ENCODE results near the gene FCGR3A.
"Not testable (repeated sequence)": the region's sequence is repeated elsewhere in the genome, so short reads cannot be mapped to it uniquely, and the experiment has no call there.

FCGR3A gene

DNA sequence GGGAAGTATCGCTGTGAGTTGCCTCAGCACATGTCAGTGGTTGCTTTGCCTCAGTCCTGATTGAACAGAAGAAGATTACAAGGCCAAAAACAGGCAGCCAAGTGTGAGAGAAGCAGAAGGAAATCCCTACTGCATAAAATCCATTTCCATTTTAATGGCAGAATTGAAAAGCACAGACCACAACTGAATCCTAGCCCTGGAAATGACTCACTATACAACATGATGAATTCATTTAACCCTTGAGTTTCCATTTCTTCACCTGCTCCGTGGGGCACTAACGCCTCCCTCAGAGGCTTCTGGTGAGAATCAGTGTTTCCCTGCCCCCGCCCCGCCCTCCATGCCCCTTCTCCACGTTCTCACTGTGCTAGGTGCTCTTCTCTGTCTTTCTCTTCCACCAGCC lies 40.3 kb upstream of the FCGR3A start:
- H3K27me3 ChIP-seq (ENCODE audit: control insufficient read depth, low read length); H3K9me2 ChIP-seq (replicated peaks; ENCODE audit: control insufficient read depth, low read length); H3K4me2 ChIP-seq (ENCODE audit: low read length); H3K27ac ChIP-seq (ENCODE audit: low read depth, low read length); H3F3A ChIP-seq (ENCODE audit: control insufficient read depth, insufficient read depth); H4K20me1 ChIP-seq (ENCODE audit: control insufficient read depth, insufficient read depth, low read depth, low read length); H3K4me3 ChIP-seq (ENCODE audit: low read length); H3K9me3 ChIP-seq (ENCODE audit: control insufficient read depth, insufficient read depth, low read length); H3K36me3 ChIP-seq (ENCODE audit: control insufficient read depth, low read length); H3K79me2 ChIP-seq (ENCODE audit: control insufficient read depth, low read length); H3K4me1 ChIP-seq (ENCODE audit: control insufficient read depth, low read length): not testable (repeated sequence)

DNA sequence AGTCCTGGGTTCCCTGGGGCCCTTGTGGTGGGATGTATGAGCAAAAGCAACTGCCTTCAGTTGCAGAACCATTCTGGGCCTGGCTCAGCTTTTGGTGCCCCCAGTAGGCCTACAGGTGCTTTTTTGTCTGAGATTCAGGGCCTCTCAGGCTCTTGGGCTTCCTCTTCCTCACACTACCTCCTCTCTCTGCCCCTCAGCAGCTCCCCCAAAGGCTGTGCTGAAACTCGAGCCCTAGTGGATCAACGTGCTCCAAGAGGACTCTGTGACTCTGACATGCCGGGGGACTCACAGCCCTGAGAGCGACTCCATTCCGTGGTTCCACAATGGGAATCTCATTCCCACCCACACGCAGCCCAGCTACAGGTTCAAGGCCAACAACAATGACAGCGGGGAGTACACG lies 39.7 kb upstream of the FCGR3A start:
- H3K9me3 ChIP-seq (ENCODE audit: control insufficient read depth, insufficient read depth, low read length); H3K79me2 ChIP-seq (ENCODE audit: control insufficient read depth, low read length); H3K9me2 ChIP-seq (replicated peaks; ENCODE audit: control insufficient read depth, low read length); H3K4me3 ChIP-seq (ENCODE audit: low read length); H4K20me1 ChIP-seq (ENCODE audit: control insufficient read depth, insufficient read depth, low read depth, low read length); H3F3A ChIP-seq (ENCODE audit: control insufficient read depth, insufficient read depth); H3K27ac ChIP-seq (ENCODE audit: low read depth, low read length); H3K4me1 ChIP-seq (ENCODE audit: control insufficient read depth, low read length); H3K36me3 ChIP-seq (ENCODE audit: control insufficient read depth, low read length); H3K4me2 ChIP-seq (ENCODE audit: low read length); H3K27me3 ChIP-seq (ENCODE audit: control insufficient read depth, low read length): not testable (repeated sequence)

GRCh38 chr1:161588596-161588995 lies 39.0 kb upstream of the FCGR3A start:
- not testable (repeated sequence) for H3K4me1 ChIP-seq (ENCODE audit: control insufficient read depth, low read length); H3K4me3 ChIP-seq (ENCODE audit: low read length); H3K27me3 ChIP-seq (ENCODE audit: control insufficient read depth, low read length); H3F3A ChIP-seq (ENCODE audit: control insufficient read depth, insufficient read depth); H3K36me3 ChIP-seq (ENCODE audit: control insufficient read depth, low read length); H3K9me3 ChIP-seq (ENCODE audit: control insufficient read depth, insufficient read depth, low read length); H4K20me1 ChIP-seq (ENCODE audit: control insufficient read depth, insufficient read depth, low read depth, low read length); H3K9me2 ChIP-seq (replicated peaks; ENCODE audit: control insufficient read depth, low read length); H3K4me2 ChIP-seq (ENCODE audit: low read length); H3K79me2 ChIP-seq (ENCODE audit: control insufficient read depth, low read length); H3K27ac ChIP-seq (ENCODE audit: low read depth, low read length)

GRCh38 chr1:161582882-161583281 lies 33.3 kb upstream of the FCGR3A start:
- H3K36me3 ChIP-seq (ENCODE audit: control insufficient read depth, low read length); H3F3A ChIP-seq (ENCODE audit: control insufficient read depth, insufficient read depth); H3K4me1 ChIP-seq (ENCODE audit: control insufficient read depth, low read length); H3K79me2 ChIP-seq (ENCODE audit: control insufficient read depth, low read length); H3K9me3 ChIP-seq (ENCODE audit: control insufficient read depth, insufficient read depth, low read length); H3K4me3 ChIP-seq (ENCODE audit: low read length); H3K27ac ChIP-seq (ENCODE audit: low read depth, low read length); H3K9me2 ChIP-seq (replicated peaks; ENCODE audit: control insufficient read depth, low read length); H4K20me1 ChIP-seq (ENCODE audit: control insufficient read depth, insufficient read depth, low read depth, low read length); H3K4me2 ChIP-seq (ENCODE audit: low read length); H3K27me3 ChIP-seq (ENCODE audit: control insufficient read depth, low read length): not testable (repeated sequence)

DNA sequence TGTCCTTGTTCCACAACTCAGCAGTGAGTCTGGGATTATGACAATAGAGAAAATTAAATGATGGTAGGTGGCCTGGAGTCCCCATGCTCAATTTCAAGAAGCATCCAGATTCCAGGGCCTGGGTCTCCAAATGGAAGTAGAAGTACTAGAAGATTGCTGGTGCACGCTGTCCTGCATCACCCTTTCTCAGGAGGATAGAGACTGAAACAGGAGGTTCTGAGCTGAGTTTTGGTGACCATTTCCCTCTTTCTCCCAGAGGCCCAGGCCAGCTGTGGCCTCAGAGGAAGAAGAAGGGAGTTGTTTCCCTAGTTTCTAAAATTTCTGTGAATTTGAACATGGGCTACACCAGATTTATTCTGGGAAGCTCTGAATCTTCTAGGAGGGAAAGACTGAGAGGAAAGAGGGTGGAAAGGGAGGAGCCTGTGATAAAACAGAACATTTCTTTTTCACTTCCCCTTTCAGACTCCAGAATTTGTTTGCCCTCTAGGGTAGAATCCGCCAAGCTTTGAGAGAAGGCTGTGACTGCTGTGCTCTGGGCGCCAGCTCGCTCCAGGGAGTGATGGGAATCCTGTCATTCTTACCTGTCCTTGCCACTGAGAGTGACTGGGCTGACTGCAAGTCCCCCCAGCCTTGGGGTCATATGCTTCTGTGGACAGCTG lies 31.4 kb upstream of the FCGR3A start:
- not testable (repeated sequence) for H3K27ac ChIP-seq (ENCODE audit: low read depth, low read length); H3K79me2 ChIP-seq (ENCODE audit: control insufficient read depth, low read length); H3K9me2 ChIP-seq (replicated peaks; ENCODE audit: control insufficient read depth, low read length); H3K4me1 ChIP-seq (ENCODE audit: control insufficient read depth, low read length); H3K4me3 ChIP-seq (ENCODE audit: low read length); H3K4me2 ChIP-seq (ENCODE audit: low read length); H3K36me3 ChIP-seq (ENCODE audit: control insufficient read depth, low read length); H3K9me3 ChIP-seq (ENCODE audit: control insufficient read depth, insufficient read depth, low read length); H3F3A ChIP-seq (ENCODE audit: control insufficient read depth, insufficient read depth); H3K27me3 ChIP-seq (ENCODE audit: control insufficient read depth, low read length); H4K20me1 ChIP-seq (ENCODE audit: control insufficient read depth, insufficient read depth, low read depth, low read length)

GRCh38 chr1:161579856-161580507 lies 30.4 kb upstream of the FCGR3A start:
- not testable (repeated sequence) for H3K4me2 ChIP-seq (ENCODE audit: low read length); H3F3A ChIP-seq (ENCODE audit: control insufficient read depth, insufficient read depth); H3K9me3 ChIP-seq (ENCODE audit: control insufficient read depth, insufficient read depth, low read length); H3K4me1 ChIP-seq (ENCODE audit: control insufficient read depth, low read length); H3K79me2 ChIP-seq (ENCODE audit: control insufficient read depth, low read length); H3K27me3 ChIP-seq (ENCODE audit: control insufficient read depth, low read length); H4K20me1 ChIP-seq (ENCODE audit: control insufficient read depth, insufficient read depth, low read depth, low read length); H3K36me3 ChIP-seq (ENCODE audit: control insufficient read depth, low read length); H3K27ac ChIP-seq (ENCODE audit: low read depth, low read length); H3K9me2 ChIP-seq (replicated peaks; ENCODE audit: control insufficient read depth, low read length); H3K4me3 ChIP-seq (ENCODE audit: low read length)

DNA sequence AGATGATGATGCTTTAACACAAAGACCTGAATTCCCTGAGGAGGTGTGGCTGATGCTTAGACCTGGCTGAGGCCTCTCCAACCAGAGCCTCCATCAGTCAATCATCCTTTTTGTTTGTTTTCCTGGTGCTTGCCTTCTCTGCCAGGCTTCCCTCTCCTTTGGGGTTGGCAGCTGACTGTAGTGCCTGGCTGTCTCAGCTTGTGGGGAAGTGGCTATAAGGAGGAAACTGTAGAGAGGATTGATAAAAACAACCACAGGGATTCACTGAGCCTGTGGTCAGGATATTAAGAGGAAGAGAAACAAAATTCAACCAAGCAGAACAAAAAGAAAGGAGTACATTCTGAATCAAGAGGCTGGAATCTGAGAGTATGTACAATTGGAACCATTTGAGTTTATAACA lies 27.1 kb upstream of the FCGR3A start:
- not testable (repeated sequence) for H3K27ac ChIP-seq (ENCODE audit: low read depth, low read length)

GRCh38 chr1:161571703-161572102 lies 22.1 kb upstream of the FCGR3A start:
- H3K27me3 ChIP-seq (ENCODE audit: control insufficient read depth, low read length); H3K27ac ChIP-seq (ENCODE audit: low read depth, low read length); H3K4me1 ChIP-seq (ENCODE audit: control insufficient read depth, low read length); H3K79me2 ChIP-seq (ENCODE audit: control insufficient read depth, low read length); H3K4me2 ChIP-seq (ENCODE audit: low read length); H3K9me3 ChIP-seq (ENCODE audit: control insufficient read depth, insufficient read depth, low read length); H3K9me2 ChIP-seq (replicated peaks; ENCODE audit: control insufficient read depth, low read length); H3K36me3 ChIP-seq (ENCODE audit: control insufficient read depth, low read length); H4K20me1 ChIP-seq (ENCODE audit: control insufficient read depth, insufficient read depth, low read depth, low read length); H3K4me3 ChIP-seq (ENCODE audit: low read length); H3F3A ChIP-seq (ENCODE audit: control insufficient read depth, insufficient read depth): not testable (repeated sequence)

More for the DNA sequence above, 27.1 kb upstream of the FCGR3A start:
- H3K4me3 ChIP-seq (ENCODE audit: low read length); H3K27me3 ChIP-seq (ENCODE audit: control insufficient read depth, low read length); H3K79me2 ChIP-seq (ENCODE audit: control insufficient read depth, low read length); H3K9me3 ChIP-seq (ENCODE audit: control insufficient read depth, insufficient read depth, low read length); H4K20me1 ChIP-seq (ENCODE audit: control insufficient read depth, insufficient read depth, low read depth, low read length); H3K4me2 ChIP-seq (ENCODE audit: low read length); H3F3A ChIP-seq (ENCODE audit: control insufficient read depth, insufficient read depth); H3K36me3 ChIP-seq (ENCODE audit: control insufficient read depth, low read length); H3K9me2 ChIP-seq (replicated peaks; ENCODE audit: control insufficient read depth, low read length); H3K4me1 ChIP-seq (ENCODE audit: control insufficient read depth, low read length): not testable (repeated sequence)

All from DOHH2 (cell line).